GM13976 (cell line): ENCODE data around the gene RARB.

ENCODE experiments used
- DNase-seq: peaks from one replicate; pipeline ENCODE4 v3.0.0; 2012; ENCODE audit warnings: low spot score
- CTCF ChIP-seq: IDR thresholded peaks from 2 replicates; pipeline ENCODE4 v1.5.1; 2012; ENCODE audit warnings: borderline replicate concordance, mild to moderate bottlenecking; ENCODE audit not compliant: insufficient read depth; ENCODE audit errors: extremely low read depth, missing control alignments, control extremely low read depth
- in situ Hi-C: fragments of 300-500 bp; cut with MboI; formaldehyde crosslinking; loops from one replicate; pipeline ENCODE4 v1.12.0; 2022; ENCODE audit warnings: low sequenced_read_pairs, mixed read lengths, inconsistent platforms; ENCODE audit not compliant: unreplicated experiment

RARB gene

GRCh38 chr3:25489858-25490593, 62.0 kb downstream of the RARB start:
- no peak for DNase-seq
- no peak for TF ChIP-seq CTCF
- in situ Hi-C loops: no loop called here

GRCh38 chr3:25493246-25493645, 65.2 kb downstream of the RARB start:
- DNase-seq: no peak
- in situ Hi-C loops: no loop called here
- no peak for TF ChIP-seq CTCF

- DNase-seq: no peak
- in situ Hi-C loops: no loop called here
- no peak for TF ChIP-seq CTCF
Observed at GRCh38 chr3:25493786-25494185, 65.7 kb downstream of the RARB start.

GRCh38 chr3:25495304-25495703, 67.2 kb downstream of the RARB start:
- DNase-seq: no peak
- no peak for TF ChIP-seq CTCF
- in situ Hi-C loops: no loop called here

GRCh38 chr3:25495726-25496253, 67.7 kb downstream of the RARB start:
- TF ChIP-seq CTCF: no peak
- DNase-seq: no peak
- in situ Hi-C loops: no loop called here

- DNase-seq: no peak
- in situ Hi-C loops: no loop called here
- TF ChIP-seq CTCF: no peak
Observed at GRCh38 chr3:25497096-25497495, 69.0 kb downstream of the RARB start.
